Smooth muscle cell (in vitro differentiated cells): ENCODE results near the gene TRIM69. TPM values are rescaled to one million over a fixed set of nuclear protein-coding genes. Genes with fewer than 3 reads are reported as not detected.

Source experiments
- DNase-seq: peaks from one replicate; lab custom pipeline; 2025; ENCODE audit not compliant: unreplicated experiment; lab: John Stamatoyannopoulos, UW
- H2AFZ ChIP-seq: fragments of 200-600 bp; sonication (generic); 2 replicates; pipeline ENCODE4 v1.6.0; 2016; ENCODE audit warnings: antibody characterized with exemption, low read depth, mild to moderate bottlenecking
- H3F3A ChIP-seq: fragments of 200-600 bp; sonication (generic); 2 replicates; pipeline ENCODE4 v1.6.0; 2017; ENCODE audit warnings: antibody characterized with exemption, low read depth
- H3K27ac ChIP-seq: fragments of 200-600 bp; sonication (generic); 2 replicates; pipeline ENCODE4 v1.5.1; 2016; ENCODE audit warnings: low read depth, mild to moderate bottlenecking
- H3K27me3 ChIP-seq: fragments of 200-600 bp; sonication (generic); 2 replicates; pipeline ENCODE4 v1.6.1; 2016; ENCODE audit warnings: low read depth, mild to moderate bottlenecking
- H3K36me3 ChIP-seq: fragments of 200-600 bp; sonication (generic); 2 replicates; pipeline ENCODE4 v1.5.1; 2016; ENCODE audit warnings: low read depth
- H3K4me1 ChIP-seq: fragments of 200-600 bp; sonication (generic); 2 replicates; pipeline ENCODE4 v1.5.1; 2016; ENCODE audit warnings: low read depth
- H3K4me2 ChIP-seq: fragments of 200-600 bp; sonication (generic); 2 replicates; pipeline ENCODE4 v1.6.0; 2016; ENCODE audit warnings: mild to moderate bottlenecking
- H3K4me3 ChIP-seq: fragments of 200-600 bp; sonication (generic); 2 replicates; pipeline ENCODE4 v1.5.1; 2016; ENCODE audit warnings: mild to moderate bottlenecking
- H3K79me2 ChIP-seq: fragments of 200-600 bp; sonication (generic); 2 replicates; pipeline ENCODE4 v1.6.0; 2016; ENCODE audit warnings: low read depth, mild to moderate bottlenecking
- H3K9ac ChIP-seq: fragments of 200-600 bp; sonication (generic); 2 replicates; pipeline ENCODE4 v1.6.0; 2016; ENCODE audit warnings: low read depth
- H3K9me3 ChIP-seq: fragments of 200-600 bp; sonication (generic); replicated peaks from 2 replicates; pipeline ENCODE4 v1.5.1; 2016; ENCODE audit warnings: low read depth
- H4K20me1 ChIP-seq: fragments of 200-600 bp; sonication (generic); 2 replicates; pipeline ENCODE4 v1.6.0; 2016; ENCODE audit warnings: low read depth
- WGBS: methylation state at CpG from one replicate; pipeline ENCODE4 v1.1.7; 2016; ENCODE audit warnings: low lambda C conversion rate; 5-methylcytosine and 5-hydroxymethylcytosine counted together
- polyA plus RNA-seq: library from polyadenylated mRNA; unstranded; fragments of >200 nt; fragmentation: Nextera tagmentation; extraction: Ambion mirVana; gene quantifications from 2 replicates; pipeline ENCODE4 v1.2.1, GENCODE V29; 2016
- total RNA-seq: library from RNA; depleted of rRNA; stranded (reverse); fragments of >200 nt; gene quantifications from 2 replicates; pipeline ENCODE4 v1.2.3, GENCODE V29; 2014
- TF ChIP-seq, protein P1 (sequence below): fragments of 200-600 bp; sonication (generic); IDR thresholded peaks from 2 replicates; pipeline ENCODE4 v1.5.1; 2017; ENCODE audit warnings: borderline replicate concordance, mild to moderate bottlenecking, antibody characterized with exemption; ENCODE audit not compliant: insufficient read depth, poor library complexity, severe bottlenecking

Gene TRIM69
- total and polyA plus RNA-seq, 2 experiments from 2014 or later = 4.2 to 4.8 TPM

DNA sequence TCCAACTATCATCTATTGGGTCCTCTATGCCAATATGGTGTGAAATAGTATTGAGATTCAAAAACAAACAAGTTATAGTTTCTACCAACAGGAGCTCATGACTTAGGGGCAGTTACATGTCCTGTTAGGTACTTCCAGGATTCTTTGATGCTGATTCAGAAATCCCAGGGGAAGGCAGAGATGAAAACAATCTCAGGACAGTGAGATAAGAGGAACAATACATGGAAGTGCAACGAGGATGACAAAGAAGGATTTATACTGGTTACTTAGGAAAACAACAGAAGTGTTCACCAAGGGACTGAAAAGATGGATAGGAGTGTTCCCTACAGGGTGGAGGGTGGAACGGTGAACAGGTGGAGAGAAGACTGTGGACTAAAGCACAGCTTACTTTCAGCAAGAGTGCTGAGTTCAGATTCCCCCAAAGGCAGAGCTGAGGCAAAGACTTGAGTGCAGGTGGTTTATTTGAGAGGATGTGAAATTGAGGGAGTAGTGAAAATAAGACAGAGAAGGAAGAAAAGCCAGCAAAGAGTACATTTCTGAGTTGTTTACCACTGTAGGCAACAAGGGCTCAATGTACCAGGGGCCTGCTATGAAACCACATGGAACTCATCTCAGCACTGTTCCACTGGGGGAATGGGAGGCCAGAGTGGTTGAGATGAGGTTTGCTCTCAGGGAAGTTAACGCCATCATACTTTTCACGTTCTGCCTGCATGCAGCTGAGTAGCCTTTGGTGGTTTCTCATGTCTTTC lies 68.1 kb downstream of the TRIM69 start:
- no peaks in the 10 kb centered on the region for H3K36me3 ChIP-seq
- H3K79me2 ChIP-seq = no peaks in the 10 kb centered on the region

DNA sequence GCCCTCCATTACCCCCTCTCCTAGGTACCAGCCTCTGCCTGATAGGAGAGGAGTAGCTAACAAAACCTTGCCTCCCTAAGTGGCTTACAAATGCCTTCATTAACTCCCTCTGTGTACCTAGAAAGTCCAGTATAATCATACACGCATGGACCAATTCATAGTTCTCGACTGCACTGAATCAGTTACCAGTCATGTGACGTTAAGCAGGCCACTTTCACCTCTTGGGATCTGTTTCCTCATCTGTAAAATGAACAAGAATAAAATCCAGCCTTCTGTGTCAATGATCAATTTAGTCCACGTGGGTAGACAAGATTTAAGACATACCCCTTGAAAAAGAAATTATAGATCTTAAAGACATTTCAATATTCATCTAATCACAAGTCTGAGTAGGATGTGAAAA lies 72.2 kb downstream of the TRIM69 start:
- H3K4me1 ChIP-seq = no peaks in the 10 kb centered on the region
- H3K27me3 ChIP-seq = peaks cover 45% of the 10 kb centered on the region
- H3K79me2 ChIP-seq = no peaks in the 10 kb centered on the region
- no peak overlapping the region for H3K9ac ChIP-seq
- H3K36me3 ChIP-seq = no peaks in the 10 kb centered on the region
- H3F3A ChIP-seq = no peaks in the 10 kb centered on the region
- H3K4me3 ChIP-seq = no peak overlapping the region
- no peak overlapping the region for H3K27ac ChIP-seq
- no peaks in the 10 kb centered on the region for H4K20me1 ChIP-seq
- no peaks in the 10 kb centered on the region for H3K9me3 ChIP-seq
- 78% methylated on average over 4 of the region's 4 CpGs for WGBS
- DNase-seq = no peak
- TF ChIP-seq, protein P1, sequence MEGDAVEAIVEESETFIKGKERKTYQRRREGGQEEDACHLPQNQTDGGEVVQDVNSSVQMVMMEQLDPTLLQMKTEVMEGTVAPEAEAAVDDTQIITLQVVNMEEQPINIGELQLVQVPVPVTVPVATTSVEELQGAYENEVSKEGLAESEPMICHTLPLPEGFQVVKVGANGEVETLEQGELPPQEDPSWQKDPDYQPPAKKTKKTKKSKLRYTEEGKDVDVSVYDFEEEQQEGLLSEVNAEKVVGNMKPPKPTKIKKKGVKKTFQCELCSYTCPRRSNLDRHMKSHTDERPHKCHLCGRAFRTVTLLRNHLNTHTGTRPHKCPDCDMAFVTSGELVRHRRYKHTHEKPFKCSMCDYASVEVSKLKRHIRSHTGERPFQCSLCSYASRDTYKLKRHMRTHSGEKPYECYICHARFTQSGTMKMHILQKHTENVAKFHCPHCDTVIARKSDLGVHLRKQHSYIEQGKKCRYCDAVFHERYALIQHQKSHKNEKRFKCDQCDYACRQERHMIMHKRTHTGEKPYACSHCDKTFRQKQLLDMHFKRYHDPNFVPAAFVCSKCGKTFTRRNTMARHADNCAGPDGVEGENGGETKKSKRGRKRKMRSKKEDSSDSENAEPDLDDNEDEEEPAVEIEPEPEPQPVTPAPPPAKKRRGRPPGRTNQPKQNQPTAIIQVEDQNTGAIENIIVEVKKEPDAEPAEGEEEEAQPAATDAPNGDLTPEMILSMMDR = no peak
- no peak overlapping the region for H3K4me2 ChIP-seq
- no peak overlapping the region for H2AFZ ChIP-seq

More for the DNA sequence above, 68.1 kb downstream of the TRIM69 start:
- H2AFZ ChIP-seq = no peak overlapping the region
- no peaks in the 10 kb centered on the region for H3K4me1 ChIP-seq
- H4K20me1 ChIP-seq = no peaks in the 10 kb centered on the region
- H3K9ac ChIP-seq = no peak overlapping the region
- DNase-seq = no peak
- H3K27ac ChIP-seq = no peak overlapping the region
- H3K4me2 ChIP-seq = no peak overlapping the region
- WGBS = 86% methylated on average over 4 of the region's 4 CpGs
- TF ChIP-seq, protein P1 = no peak
- peaks cover 27% of the 10 kb centered on the region for H3K27me3 ChIP-seq
- no peaks in the 10 kb centered on the region for H3F3A ChIP-seq
- no peaks in the 10 kb centered on the region for H3K9me3 ChIP-seq
- H3K4me3 ChIP-seq = no peak overlapping the region

DNA sequence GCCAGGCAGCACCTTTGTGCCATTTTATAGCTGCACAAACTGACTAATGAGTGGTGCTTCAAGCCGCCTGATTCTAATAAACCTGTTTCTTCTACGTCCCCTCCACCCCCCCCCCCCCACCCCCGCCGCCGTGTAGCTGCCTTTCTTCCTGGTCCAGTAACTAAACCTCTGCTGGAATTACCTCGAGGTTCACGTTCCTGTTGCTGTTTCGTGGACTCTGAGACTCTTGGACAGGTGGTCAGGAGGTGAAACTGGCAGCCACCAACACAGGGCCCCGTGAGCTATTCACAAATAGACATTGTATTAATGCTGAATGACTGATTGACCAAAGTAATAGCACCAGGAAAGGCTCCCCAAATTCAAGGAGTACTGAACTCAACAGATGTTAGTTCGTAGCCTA lies 73.9 kb downstream of the TRIM69 start:
- no peak overlapping the region for H3K4me2 ChIP-seq
- TF ChIP-seq, protein P1 = no peak
- peaks cover 46% of the 10 kb centered on the region for H3K27me3 ChIP-seq
- H4K20me1 ChIP-seq = no peaks in the 10 kb centered on the region
- 88% methylated on average over 10 of the region's 10 CpGs for WGBS
- no peaks in the 10 kb centered on the region for H3K4me1 ChIP-seq
- no peak for DNase-seq
- H2AFZ ChIP-seq = no peak overlapping the region
- no peaks in the 10 kb centered on the region for H3K9me3 ChIP-seq
- H3K36me3 ChIP-seq = no peaks in the 10 kb centered on the region
- H3K79me2 ChIP-seq = no peaks in the 10 kb centered on the region
- no peak overlapping the region for H3K27ac ChIP-seq
- H3K9ac ChIP-seq = no peak overlapping the region
- H3K4me3 ChIP-seq = no peak overlapping the region
- no peaks in the 10 kb centered on the region for H3F3A ChIP-seq

DNA sequence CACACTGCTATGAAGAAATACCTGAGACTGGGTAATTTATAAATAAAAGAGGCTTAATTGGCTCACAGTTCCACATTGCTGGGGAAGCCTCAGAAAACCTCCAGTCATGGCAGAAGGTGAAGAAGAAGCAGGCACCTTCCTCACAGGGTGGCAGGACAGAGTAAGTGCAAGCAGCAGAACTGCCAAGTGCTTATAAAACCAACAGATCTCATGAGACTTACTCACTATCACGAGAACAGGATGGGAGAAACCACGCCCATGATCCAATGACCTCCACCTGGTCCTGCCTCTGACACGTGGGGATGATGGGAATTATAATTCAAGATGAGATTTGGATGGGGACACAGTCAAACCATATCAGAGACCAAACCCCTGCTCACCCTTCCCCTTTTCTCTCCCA lies 75.0 kb downstream of the TRIM69 start:
- H2AFZ ChIP-seq = no peak overlapping the region
- H3K27ac ChIP-seq = no peak overlapping the region
- DNase-seq = no peak
- no peaks in the 10 kb centered on the region for H3F3A ChIP-seq
- TF ChIP-seq, protein P1 = no peak
- peaks cover 46% of the 10 kb centered on the region for H3K27me3 ChIP-seq
- H4K20me1 ChIP-seq = no peaks in the 10 kb centered on the region
- no peaks in the 10 kb centered on the region for H3K4me1 ChIP-seq
- no peaks in the 10 kb centered on the region for H3K36me3 ChIP-seq
- no peaks in the 10 kb centered on the region for H3K9me3 ChIP-seq
- no peak overlapping the region for H3K4me2 ChIP-seq
- H3K4me3 ChIP-seq = no peak overlapping the region
- 73% methylated on average over 3 of the region's 3 CpGs for WGBS
- no peak overlapping the region for H3K9ac ChIP-seq
- no peaks in the 10 kb centered on the region for H3K79me2 ChIP-seq
